Measurements from ENCODE around the gene ZNF805.

GRCh38 chr19:57267291-57267690 lies 26.9 kb downstream of the ZNF805 start:
- TF ChIP-seq EZH2 (IDR thresholded peaks at IDR 0.05; ENCODE audit: insufficient read depth, poor library complexity, severe bottlenecking) (no peak), EZH2phosphoT487 (IDR thresholded peaks at IDR 0.05; ENCODE audit: insufficient read depth, low read depth) (no peak)

Data from GM23248 (cell line).